Astrocyte (in vitro differentiated cells and primary cell): ENCODE data around the gene RBM20. TPM values are rescaled to one million over a fixed set of nuclear protein-coding genes. Genes with fewer than 3 reads are reported as not detected.

Experiments used
- DNase-seq: peaks from one replicate; pipeline ENCODE4 v3.0.0-alpha.2; 2010; ENCODE audit warnings: low read depth
- FAIRE-seq: peaks from 2 replicates; lab custom pipeline; 2011; peaks lifted over from hg19 to GRCh38; lab: Jason Lieb, UNC
- H2AFZ ChIP-seq: 2 replicates; pipeline ENCODE4 v1.6.0; 2012; ENCODE audit warnings: low read depth, low read length, inconsistent platforms
- H3K27ac ChIP-seq: 2 replicates; pipeline ENCODE4 v1.5.1; 2011; ENCODE audit warnings: low read depth, low read length, inconsistent platforms
- H3K27me3 ChIP-seq: 2 replicates; pipeline ENCODE4 v1.6.0; 2011; ENCODE audit warnings: low read length, inconsistent platforms; ENCODE audit not compliant: insufficient read depth
- H3K36me3 ChIP-seq: 2 replicates; pipeline ENCODE4 v1.5.1; 2011; ENCODE audit warnings: low read length, inconsistent platforms; ENCODE audit not compliant: insufficient read depth
- H3K4me1 ChIP-seq: 2 replicates; pipeline ENCODE4 v1.5.1; 2011; ENCODE audit warnings: low read length, inconsistent platforms; ENCODE audit not compliant: insufficient read depth
- H3K4me2 ChIP-seq: 2 replicates; pipeline ENCODE4 v1.6.0; 2012; ENCODE audit warnings: low read length, inconsistent platforms
- H3K4me3 ChIP-seq: 2 replicates; pipeline ENCODE4 v1.5.1; 2011; ENCODE audit warnings: low read depth, mild to moderate bottlenecking, low read length, inconsistent platforms; ENCODE audit not compliant: insufficient read depth
- H3K79me2 ChIP-seq: 2 replicates; pipeline ENCODE4 v1.6.0; 2012; ENCODE audit warnings: mild to moderate bottlenecking, low read length, inconsistent platforms; ENCODE audit not compliant: insufficient read depth
- H3K9ac ChIP-seq: 2 replicates; pipeline ENCODE4 v1.6.0; 2012; ENCODE audit warnings: mild to moderate bottlenecking, low read length, inconsistent platforms
- H3K9me3 ChIP-seq: 2 replicates; pipeline ENCODE4 v1.5.1; 2012; ENCODE audit warnings: low read depth, mild to moderate bottlenecking, low read length, inconsistent platforms; ENCODE audit not compliant: insufficient read depth
- H4K20me1 ChIP-seq: 2 replicates; pipeline ENCODE4 v1.6.0; 2012; ENCODE audit warnings: low read length, inconsistent platforms; ENCODE audit not compliant: insufficient read depth
- H3K27ac Mint-ChIP-seq: one replicate; pipeline ENCODE4 v1.8.0; 2021; ENCODE audit warnings: mild to moderate bottlenecking, mixed read lengths; ENCODE audit not compliant: unreplicated experiment
- H3K27me3 Mint-ChIP-seq: one replicate; pipeline ENCODE4 v1.8.0; 2021; ENCODE audit warnings: low read depth, mixed read lengths; ENCODE audit not compliant: unreplicated experiment
- H3K36me3 Mint-ChIP-seq: one replicate; pipeline ENCODE4 v1.8.0; 2021; ENCODE audit warnings: low read depth, mixed read lengths; ENCODE audit not compliant: unreplicated experiment
- H3K4me1 Mint-ChIP-seq: one replicate; pipeline ENCODE4 v1.8.0; 2021; ENCODE audit warnings: low read depth, mixed read lengths; ENCODE audit not compliant: unreplicated experiment
- H3K4me3 Mint-ChIP-seq: one replicate; pipeline ENCODE4 v1.8.0; 2021; ENCODE audit warnings: mild to moderate bottlenecking, moderate library complexity, mixed read lengths; ENCODE audit not compliant: unreplicated experiment
- H3K9me3 Mint-ChIP-seq: one replicate; pipeline ENCODE4 v1.8.0; 2021; ENCODE audit warnings: mild to moderate bottlenecking, mixed read lengths; ENCODE audit not compliant: unreplicated experiment
- CTCF ChIP-seq: IDR thresholded peaks from 2 replicates; pipeline ENCODE4 v1.5.1; 2011; ENCODE audit warnings: low read depth, mild to moderate bottlenecking, inconsistent platforms, low read length, moderate library complexity; ENCODE audit not compliant: insufficient read depth
- EZH2 ChIP-seq: IDR thresholded peaks from 2 replicates; pipeline ENCODE4 v1.6.1; 2012; ENCODE audit warnings: mild to moderate bottlenecking, low read length, inconsistent platforms; ENCODE audit not compliant: insufficient read depth
- total RNA-seq: library from RNA; stranded (reverse); gene quantifications from 2 replicates; pipeline ENCODE4 v1.2.1, GENCODE V29; 2021

RBM20 gene
- total RNA-seq, 1 donor from 2014 or later, result 1.5 TPM

GRCh38 chr10:110710621-110711020 lies 66.5 kb downstream of the RBM20 start:
- FAIRE-seq (no peak), DNase-seq (no peak)
- no peak overlapping the region for H2AFZ ChIP-seq
- no peak overlapping the region for H3K4me3 ChIP-seq
- H3K4me3 Mint-ChIP-seq, result no peak overlapping the region
- no peaks in the 10 kb centered on the region for H3K27me3 ChIP-seq
- H3K9me3 Mint-ChIP-seq, result no peaks in the 10 kb centered on the region
- TF ChIP-seq EZH2 (no peak), CTCF (no peak)
- H3K27ac ChIP-seq, result no peak overlapping the region
- no peak overlapping the region for H3K4me2 ChIP-seq
- H4K20me1 ChIP-seq, result no peaks in the 10 kb centered on the region
- H3K9ac ChIP-seq, result no peak overlapping the region
- H3K36me3 ChIP-seq, result no peaks in the 10 kb centered on the region
- no peak overlapping the region for H3K27ac Mint-ChIP-seq
- peaks cover 13% of the 10 kb centered on the region for H3K4me1 Mint-ChIP-seq
- peaks cover 15% of the 10 kb centered on the region for H3K4me1 ChIP-seq
- no peaks in the 10 kb centered on the region for H3K36me3 Mint-ChIP-seq
- H3K9me3 ChIP-seq, result no peaks in the 10 kb centered on the region
- H3K79me2 ChIP-seq, result no peaks in the 10 kb centered on the region
- peaks cover 7% of the 10 kb centered on the region for H3K27me3 Mint-ChIP-seq

DNA sequence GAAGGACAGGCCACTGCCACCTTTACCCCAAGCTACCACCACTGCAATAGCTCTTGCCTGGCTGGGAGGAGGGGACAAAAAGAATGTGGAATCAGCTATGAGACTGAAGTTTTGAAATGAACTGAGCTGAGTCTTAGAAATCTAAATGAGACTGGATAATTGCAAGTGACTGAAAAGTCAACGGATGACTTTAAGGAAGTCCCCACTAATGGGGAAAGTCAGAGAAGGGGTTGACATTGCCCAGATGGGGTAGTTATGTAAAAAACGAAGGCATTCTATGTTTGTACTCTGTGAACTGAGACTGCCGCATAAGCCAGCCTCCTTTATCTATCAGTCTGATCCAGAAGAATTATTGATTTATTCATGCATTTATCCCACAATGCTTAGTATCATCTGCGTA lies 67.2 kb downstream of the RBM20 start:
- Histone ChIP-seq H3K27me3 (no peaks in the 10 kb centered on the region), H2AFZ (no peak overlapping the region), H3K36me3 (no peaks in the 10 kb centered on the region), H3K4me3 (no peak overlapping the region), H3K4me1 (peaks cover 10% of the 10 kb centered on the region), H3K79me2 (no peaks in the 10 kb centered on the region), H4K20me1 (no peaks in the 10 kb centered on the region), H3K27ac (no peak overlapping the region), H3K4me2 (no peak overlapping the region), H3K9ac (no peak overlapping the region), H3K9me3 (no peaks in the 10 kb centered on the region)
- no peaks in the 10 kb centered on the region for H3K36me3 Mint-ChIP-seq
- TF ChIP-seq CTCF (no peak), EZH2 (no peak)
- H3K4me3 Mint-ChIP-seq, result no peak overlapping the region
- no peak overlapping the region for H3K27ac Mint-ChIP-seq
- DNase-seq (no peak), FAIRE-seq (no peak)
- H3K27me3 Mint-ChIP-seq, result peaks cover 7% of the 10 kb centered on the region
- peaks cover 2% of the 10 kb centered on the region for H3K9me3 Mint-ChIP-seq
- peaks cover 10% of the 10 kb centered on the region for H3K4me1 Mint-ChIP-seq

DNA sequence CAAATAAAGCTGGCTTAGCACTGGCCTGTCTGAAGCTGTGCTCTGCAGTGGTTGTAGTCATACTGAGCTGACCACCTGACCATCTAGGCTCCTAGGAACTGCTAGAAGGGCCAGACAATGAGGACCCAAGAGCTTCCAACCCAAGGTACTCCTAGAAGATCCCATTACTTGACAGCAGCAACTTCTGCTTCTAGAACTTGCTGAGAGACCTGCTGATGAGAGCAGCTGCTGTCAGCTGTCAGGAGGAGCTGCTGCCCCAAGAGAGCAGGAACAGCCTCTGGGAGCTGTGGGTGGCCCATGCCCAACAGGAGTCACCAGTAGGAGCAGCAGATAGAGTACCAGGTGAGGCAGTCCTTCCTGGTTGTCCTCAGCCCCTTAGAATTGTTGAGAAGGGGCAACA lies 70.2 kb downstream of the RBM20 start:
- no peaks in the 10 kb centered on the region for H3K4me1 ChIP-seq
- no peak overlapping the region for H3K4me2 ChIP-seq
- H3K9me3 ChIP-seq, result no peaks in the 10 kb centered on the region
- H3K4me3 ChIP-seq, result no peak overlapping the region
- no peaks in the 10 kb centered on the region for H3K36me3 ChIP-seq
- no peaks in the 10 kb centered on the region for H3K4me1 Mint-ChIP-seq
- peaks cover 7% of the 10 kb centered on the region for H3K27me3 Mint-ChIP-seq
- H3K9me3 Mint-ChIP-seq, result peaks cover 2% of the 10 kb centered on the region
- H3K27ac Mint-ChIP-seq, result no peak overlapping the region
- H3K79me2 ChIP-seq, result no peaks in the 10 kb centered on the region
- TF ChIP-seq EZH2, result no peak
- TF ChIP-seq CTCF, result no peak
- no peak overlapping the region for H2AFZ ChIP-seq
- no peaks in the 10 kb centered on the region for H3K36me3 Mint-ChIP-seq
- no peaks in the 10 kb centered on the region for H3K27me3 ChIP-seq
- no peak for FAIRE-seq
- no peak for DNase-seq
- H3K27ac ChIP-seq, result no peak overlapping the region
- H3K9ac ChIP-seq, result no peak overlapping the region
- H3K4me3 Mint-ChIP-seq, result no peak overlapping the region
- no peaks in the 10 kb centered on the region for H4K20me1 ChIP-seq
